Calu3 (cell line): ENCODE data around the gene GNG13. TPM values are rescaled to one million over a fixed set of nuclear protein-coding genes. Genes with fewer than 3 reads are reported as not detected.

ENCODE experiments used
- BruUV-seq: library from RNA; stranded (reverse); fragments of 400-500 nt; replicated peaks from 2 replicates; lab custom pipeline; 2021; lab: Mats Ljungman, UMichigan
- CTCF ChIA-PET: fragments of 300-600 bp; sonication (Branson Sonifier 250); formaldehyde crosslinking; loops from one replicate; lab custom pipeline; 2022; ENCODE audit warnings: antibody characterized with exemption; lab: Charles Lee
- DNase-seq: peaks from one replicate; pipeline ENCODE4 v3.0.0; 2022
- H3K27ac Mint-ChIP-seq: one replicate; pipeline ENCODE4 v1.8.0; 2022; ENCODE audit warnings: mixed read lengths; ENCODE audit not compliant: unreplicated experiment
- H3K27me3 Mint-ChIP-seq: one replicate; pipeline ENCODE4 v1.8.0; 2022; ENCODE audit warnings: mixed read lengths; ENCODE audit not compliant: unreplicated experiment
- H3K36me3 Mint-ChIP-seq: one replicate; pipeline ENCODE4 v1.8.0; 2022; ENCODE audit warnings: mild to moderate bottlenecking, moderate library complexity, mixed read lengths; ENCODE audit not compliant: insufficient read depth, unreplicated experiment
- H3K4me1 Mint-ChIP-seq: one replicate; pipeline ENCODE4 v1.8.0; 2022; ENCODE audit warnings: mild to moderate bottlenecking, low read depth, mixed read lengths; ENCODE audit not compliant: unreplicated experiment
- H3K4me3 Mint-ChIP-seq: one replicate; pipeline ENCODE4 v1.8.0; 2022; ENCODE audit warnings: mild to moderate bottlenecking, low read depth, moderate library complexity, mixed read lengths; ENCODE audit not compliant: unreplicated experiment
- H3K9me3 Mint-ChIP-seq: one replicate; pipeline ENCODE4 v1.8.0; 2022; ENCODE audit warnings: low read depth, mixed read lengths; ENCODE audit not compliant: unreplicated experiment
- CTCF ChIP-seq: fragments of 200-600 bp; IDR thresholded peaks from one replicate; pipeline ENCODE4 v1.8.0; 2022; ENCODE audit warnings: antibody characterized with exemption; ENCODE audit not compliant: unreplicated experiment
- intact Hi-C: fragments of 100-400 bp; cut with micrococcal nuclease; formaldehyde crosslinking; loops from one replicate; pipeline ENCODE4 v1.10.0; 2022; ENCODE audit not compliant: unreplicated experiment
- total RNA-seq: library from RNA; stranded (reverse); gene quantifications from 2 replicates; pipeline ENCODE4 v1.2.3, GENCODE V29; 2022

Gene GNG13
- total RNA-seq, 1 experiment from 2014 or later, result not detected

GRCh38 chr16:805474-805873 lies 4.9 kb upstream of the GNG13 start:
- intact Hi-C loops, result no loop called here
- Mint-ChIP-seq H3K9me3 (no peaks in the 10 kb centered on the region), H3K36me3 (peaks cover 54% of the 10 kb centered on the region), H3K4me3 (no peak overlapping the region), H3K27ac (no peak overlapping the region), H3K27me3 (peaks cover 77% of the 10 kb centered on the region), H3K4me1 (peaks cover 8% of the 10 kb centered on the region)
- CTCF ChIA-PET, result no interaction called here
- no peak for TF ChIP-seq CTCF
- BruUV-seq, result no TSS peak
- no peak for DNase-seq

DNA sequence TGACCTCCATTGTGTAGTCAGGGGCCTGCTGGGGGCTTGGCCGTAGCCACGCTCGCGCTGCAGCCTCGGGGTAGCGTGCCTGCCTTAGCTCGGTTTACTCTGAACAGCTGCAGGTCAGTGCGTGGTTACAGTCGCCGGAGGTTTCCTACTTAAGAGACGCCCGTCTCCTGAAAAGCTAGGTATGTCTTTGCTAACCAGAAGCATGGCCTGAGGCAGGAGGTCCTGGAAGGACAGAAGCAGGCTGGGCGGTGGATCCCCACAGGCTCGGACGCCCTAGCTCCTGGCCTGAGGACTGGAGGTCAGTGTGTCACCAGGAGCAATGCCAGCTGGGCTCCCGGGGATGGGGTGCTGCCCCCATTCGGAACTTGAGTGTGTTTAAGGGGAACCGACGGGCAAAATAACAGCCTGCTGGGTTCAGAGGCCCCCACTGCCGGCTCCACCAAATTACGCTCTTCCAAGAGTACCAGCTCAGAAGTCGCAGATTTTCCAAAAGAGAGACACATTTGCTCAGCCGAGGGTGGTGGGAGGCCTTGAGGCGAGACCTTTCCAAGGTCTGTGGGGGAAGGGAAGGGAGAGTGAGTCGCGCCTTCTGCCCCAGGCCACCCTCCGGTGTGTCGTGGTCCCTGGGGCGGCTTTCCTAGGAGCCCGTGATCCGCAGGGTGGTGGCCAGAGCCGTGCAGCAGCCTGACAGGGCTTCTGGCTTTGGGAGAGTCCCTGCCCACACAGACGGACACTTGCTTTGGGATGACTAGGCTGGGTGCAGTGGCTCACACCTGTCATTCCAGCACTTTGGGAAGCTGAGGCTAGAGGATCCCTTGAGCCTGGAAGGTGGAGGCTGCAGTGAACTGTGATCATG lies 3.9 kb upstream of the GNG13 start:
- Mint-ChIP-seq H3K9me3 (no peaks in the 10 kb centered on the region), H3K4me1 (peaks cover 8% of the 10 kb centered on the region), H3K27me3 (peaks cover 66% of the 10 kb centered on the region), H3K36me3 (peaks cover 54% of the 10 kb centered on the region), H3K27ac (no peak overlapping the region), H3K4me3 (no peak overlapping the region)
- intact Hi-C loops, result no loop called here
- TF ChIP-seq CTCF, result no peak
- no peak for DNase-seq
- CTCF ChIA-PET, result no interaction called here
- BruUV-seq, result no TSS peak

- Mint-ChIP-seq H3K4me1 (peaks cover 8% of the 10 kb centered on the region), H3K27me3 (peaks cover 59% of the 10 kb centered on the region), H3K36me3 (peaks cover 54% of the 10 kb centered on the region), H3K27ac (no peak overlapping the region), H3K4me3 (no peak overlapping the region), H3K9me3 (no peaks in the 10 kb centered on the region)
- no peak for DNase-seq
- CTCF ChIA-PET, result interaction anchor here (0.7 kb wide), 1 partner anchor 216 kb away, joined by 3 read pairs; no protein-coding TSS in a partner anchor
- no TSS peak for BruUV-seq
- TF ChIP-seq CTCF, result no peak
- intact Hi-C loops, result no loop called here
Observed at GRCh38 chr16:803754-804080, 3.2 kb upstream of the GNG13 start.

DNA sequence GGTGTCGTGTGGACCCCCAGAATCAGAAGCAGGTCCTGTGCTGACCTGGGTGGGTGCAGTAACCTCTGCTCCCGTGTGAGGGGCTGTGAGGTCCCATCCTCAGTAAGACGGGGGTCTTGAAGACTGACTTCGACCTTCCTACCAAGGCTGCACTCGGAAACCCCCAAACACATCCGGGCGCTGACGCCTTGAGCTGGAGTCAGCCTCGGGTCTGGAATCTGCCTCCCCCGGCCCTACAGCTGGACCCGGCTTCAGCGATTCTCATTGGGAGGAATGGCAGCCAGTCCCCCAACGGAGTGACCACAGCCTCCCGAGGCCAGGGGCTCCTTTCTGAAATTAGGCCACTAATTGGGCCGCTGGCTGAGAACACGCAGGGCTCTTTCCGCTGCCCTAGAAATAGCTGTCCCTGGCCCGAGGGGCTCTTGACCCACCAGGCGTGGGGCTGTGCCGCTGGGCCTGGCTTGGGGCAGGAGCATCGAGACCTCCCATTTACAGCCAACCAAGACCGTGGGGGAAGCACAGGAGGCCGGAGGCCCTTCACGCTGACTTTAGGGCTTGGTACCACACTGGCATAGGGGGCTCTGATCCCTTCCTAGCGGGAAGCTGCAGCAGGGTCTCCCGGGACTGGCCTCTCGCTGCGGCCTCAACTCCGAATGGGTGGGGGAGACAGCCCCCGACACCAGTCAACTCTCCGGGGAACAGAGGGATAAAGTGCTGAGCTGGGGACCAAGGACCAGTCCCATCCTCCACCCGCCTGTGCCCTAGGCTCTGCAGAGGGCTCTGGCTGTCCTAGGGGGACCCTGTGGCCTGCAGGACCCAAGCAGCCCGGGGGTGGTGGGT lies 2.6 kb upstream of the GNG13 start:
- Mint-ChIP-seq H3K27me3 (peaks cover 53% of the 10 kb centered on the region), H3K4me1 (peaks cover 7% of the 10 kb centered on the region), H3K9me3 (no peaks in the 10 kb centered on the region), H3K27ac (no peak overlapping the region), H3K4me3 (no peak overlapping the region), H3K36me3 (peaks cover 60% of the 10 kb centered on the region)
- no TSS peak for BruUV-seq
- intact Hi-C loops, result no loop called here
- TF ChIP-seq CTCF, result no peak
- CTCF ChIA-PET, result interaction anchor here (0.7 kb wide), 1 partner anchor 216 kb away, joined by 3 read pairs; no protein-coding TSS in a partner anchor
- DNase-seq, result no peak
